ENCODE results near the gene MRPS9.

DNA sequence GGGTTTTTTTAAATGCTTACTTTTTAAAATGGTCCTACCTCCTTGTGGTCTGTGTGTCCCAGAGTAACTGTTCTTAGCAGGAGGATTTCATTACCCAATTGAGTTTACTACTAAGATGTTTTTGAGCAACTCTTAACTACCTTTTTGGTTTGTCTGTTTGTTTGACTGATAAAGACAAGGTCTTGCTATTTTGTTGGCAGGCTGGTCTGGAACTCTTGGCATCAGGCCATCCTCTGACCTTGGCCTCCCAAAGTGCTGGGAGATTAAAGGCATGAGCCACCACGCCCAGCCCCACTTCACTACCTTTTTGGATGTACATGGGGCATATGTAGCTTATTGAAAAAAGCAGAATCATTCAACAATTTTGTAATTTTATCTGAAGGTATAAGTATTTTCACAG is 14.9 kb downstream of the MRPS9 start:
- TF ChIP-seq POLR2A (IDR thresholded peaks at IDR 0.05; ENCODE audit: low read depth, low read length), result no peak
- no peak for TF ChIP-seq POLR2AphosphoS5 (IDR thresholded peaks at IDR 0.05; ENCODE audit: low read depth, low read length)
